Measurements from ENCODE around the gene MET. TPM values are rescaled to one million over a fixed set of nuclear protein-coding genes. Genes with fewer than 3 reads are reported as not detected.

MET gene
- total RNA-seq, 1 experiment from 2014 or later: 5.0 TPM

DNA sequence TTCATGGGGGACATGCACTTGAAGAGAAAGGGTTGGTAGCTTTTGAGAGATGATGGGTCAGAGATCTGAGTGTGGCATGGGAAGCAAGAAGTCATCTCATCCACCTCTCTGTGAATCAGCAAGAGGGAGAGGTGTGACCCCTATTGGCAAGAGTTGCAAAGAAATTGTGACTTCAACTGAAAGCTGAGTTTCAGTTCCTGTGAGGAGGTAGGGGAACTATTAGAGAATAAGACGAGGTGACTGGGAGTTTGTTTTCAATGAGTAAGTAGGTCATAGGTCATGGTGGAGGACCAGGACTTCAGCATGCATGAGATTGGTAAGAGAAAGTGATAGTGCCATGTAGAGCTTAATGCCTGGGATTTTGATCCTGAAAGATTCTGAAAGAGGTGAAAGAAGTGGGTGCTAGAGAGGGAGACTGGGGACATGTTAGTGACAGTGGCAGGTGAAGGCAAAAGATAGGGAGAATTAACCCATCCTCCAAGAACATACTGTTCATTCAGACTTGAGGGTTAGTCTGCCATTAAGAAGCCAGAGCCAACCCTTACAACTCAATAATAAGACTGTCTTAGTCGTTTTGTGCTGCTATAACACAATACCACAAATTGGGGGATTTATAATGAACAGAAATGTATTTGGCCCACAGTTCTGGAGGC, 114.9 kb downstream of the MET start:
- no peak overlapping the region for H3K56ac ChIP-seq (ENCODE audit: insufficient read length, low read depth, low read length)
- H2AK5ac ChIP-seq (ENCODE audit: insufficient read length, low read length): no peak overlapping the region
- H3K23ac ChIP-seq (ENCODE audit: insufficient read length, low read depth, low read length): no peak overlapping the region
- Mint-ChIP-seq H3K9me3 (no peaks in the 10 kb centered on the region), H3K4me1 (peaks cover 16% of the 10 kb centered on the region in 2 experiments), H3K27ac (no peak overlapping the region), H3K4me3 (no peak overlapping the region), H3K36me3 (ENCODE audit: insufficient read depth in 1 of 3, low read depth in 3 of 3) (no peaks in the 10 kb centered on the region), H3K27me3 (ENCODE audit: low read depth) (no peaks in the 10 kb centered on the region)
- no peak overlapping the region for H2BK120ac ChIP-seq (ENCODE audit: low read depth, low read length, poor library complexity, severe bottlenecking)
- peak; percentile 66 for TF ChIP-seq CTCF (conservative IDR thresholded peaks at IDR 0.05)
- H2BK12ac ChIP-seq (ENCODE audit: insufficient read length, low read depth, low read length): no peak overlapping the region
- H3K4ac ChIP-seq (ENCODE audit: low read depth, low read length): no peak overlapping the region
- no peak overlapping the region for H3K9ac ChIP-seq (ENCODE audit: extremely low read depth, insufficient read length, low read length)
- no peak overlapping the region for H2BK15ac ChIP-seq (ENCODE audit: low read depth, low read length)
- no CpG with 5 or more reads among the region's 2 CpGs for WGBS (ENCODE audit: extremely low coverage, insufficient read length, low lambda C conversion rate)
- no peak overlapping the region for H2BK5ac ChIP-seq (ENCODE audit: insufficient read length, low read length)
- H4K8ac ChIP-seq (replicated peaks; ENCODE audit: insufficient read length, low read depth, low read length): no peak overlapping the region
- H3K14ac ChIP-seq (ENCODE audit: insufficient read depth, low read length): no peak overlapping the region
- H3K4me1 ChIP-seq (ENCODE audit: insufficient read depth, low read length): peaks cover 6% of the 10 kb centered on the region; the same call in 1 of the 2 replicates
- no peaks in the 10 kb centered on the region for H3K23me2 ChIP-seq (ENCODE audit: insufficient read length, low read depth, low read length, poor library complexity, severe bottlenecking)
- H4K5ac ChIP-seq (ENCODE audit: insufficient read length, low read depth, low read length): no peak overlapping the region
- H3K79me2 ChIP-seq (ENCODE audit: insufficient read depth, low read length): no peaks in the 10 kb centered on the region
- H3K18ac ChIP-seq (ENCODE audit: insufficient read length, low read depth, low read length): no peak overlapping the region
- no peak overlapping the region for H2AFZ ChIP-seq (ENCODE audit: low read length)
- H3T11ph ChIP-seq (ENCODE audit: low read length): no peak overlapping the region
- no peak overlapping the region for H2BK20ac ChIP-seq (ENCODE audit: low read depth, low read length, poor library complexity, severe bottlenecking)
- H3K4me2 ChIP-seq (ENCODE audit: insufficient read depth, insufficient read length, low read length): no peak overlapping the region
- no peaks in the 10 kb centered on the region for H3K9me3 ChIP-seq (ENCODE audit: control insufficient read depth, low read depth, low read length)
- H4K91ac ChIP-seq (ENCODE audit: insufficient read length, low read depth, low read length): no peak overlapping the region
- no peak overlapping the region for H3K27ac ChIP-seq (ENCODE audit: insufficient read length, low read depth, low read length)
- H3K27me3 ChIP-seq (ENCODE audit: insufficient read depth, low read length): no peaks in the 10 kb centered on the region
- H3K79me1 ChIP-seq (ENCODE audit: insufficient read depth, low read depth, low read length, poor library complexity, severe bottlenecking): no peaks in the 10 kb centered on the region
- no peaks in the 10 kb centered on the region for H4K20me1 ChIP-seq (ENCODE audit: control insufficient read depth, insufficient read depth, insufficient read length)
- DNase-seq: no peak

Measured in H9 (cell line).